Hematopoietic multipotent progenitor cell treated with erythropoietin and hydrocortisone succinate and interleukin-3 and kit ligand, for 8 days (in vitro differentiated cells): ENCODE data around the gene PAX3.

ENCODE experiments used
- DNase-seq: peaks from one replicate; pipeline ENCODE4 v3.0.0-alpha.2; 2015

PAX3 gene

GRCh38 chr2:222264791-222265320 is 33.9 kb downstream of the PAX3 start:
- DNase-seq = no peak

DNA sequence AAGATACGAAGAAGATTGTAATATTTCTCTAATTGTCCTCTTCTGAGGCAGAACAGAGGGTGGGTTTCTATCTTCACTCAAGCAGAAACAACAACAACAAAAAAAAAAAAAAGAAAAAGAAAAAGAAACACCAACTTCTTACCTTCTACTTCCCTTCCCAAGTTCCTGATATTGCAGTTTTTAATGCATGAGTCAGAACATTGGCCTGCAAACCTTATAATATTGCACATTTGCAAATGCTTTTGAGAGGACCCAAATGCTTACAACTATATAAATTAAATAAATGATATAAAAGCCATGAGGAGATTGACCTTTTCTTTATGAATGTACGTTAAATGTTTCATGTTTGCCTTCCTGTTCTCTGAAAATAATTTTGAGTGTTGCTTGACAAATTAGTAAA is 37.3 kb downstream of the PAX3 start:
- no peak for DNase-seq

DNA sequence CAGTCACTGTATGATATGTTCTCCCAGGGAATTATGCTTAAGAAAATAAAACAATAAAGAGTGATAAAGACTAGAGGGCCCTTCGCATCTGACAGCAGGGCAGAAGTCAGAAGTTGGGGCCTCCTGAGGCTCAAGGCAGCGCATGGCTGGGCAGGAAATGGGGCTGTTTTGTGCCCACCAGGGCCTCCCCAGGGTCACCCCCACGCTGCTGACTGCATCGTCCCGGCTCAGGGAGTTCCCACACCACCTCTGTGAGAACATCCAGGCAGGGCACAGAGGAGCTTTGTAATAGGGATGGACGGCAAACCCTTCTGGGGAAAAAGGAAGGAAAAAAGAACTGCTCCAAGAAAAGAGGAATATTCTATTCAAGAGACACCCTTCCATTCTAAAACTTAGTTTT is 41.2 kb downstream of the PAX3 start:
- DNase-seq = no peak

DNA sequence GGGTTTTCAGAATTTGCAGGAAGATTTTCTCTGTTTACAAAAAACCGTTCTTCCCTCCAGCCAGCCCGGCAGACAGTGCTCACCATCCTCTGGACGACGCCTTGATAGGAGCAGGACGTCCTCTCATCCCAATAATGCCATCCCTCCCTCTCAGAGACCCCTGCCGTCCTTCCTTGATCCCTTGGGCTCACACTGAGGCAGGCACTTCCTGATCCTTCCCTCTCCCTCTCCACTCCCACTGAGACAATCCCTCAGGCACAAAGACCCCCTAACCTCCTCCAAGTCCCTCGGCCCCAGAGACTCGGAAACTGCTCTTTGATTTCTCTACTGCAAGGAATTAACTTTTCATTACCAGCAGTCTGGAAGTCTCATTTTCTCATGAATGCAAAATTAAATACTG is 42.5 kb downstream of the PAX3 start:
- no peak for DNase-seq

DNA sequence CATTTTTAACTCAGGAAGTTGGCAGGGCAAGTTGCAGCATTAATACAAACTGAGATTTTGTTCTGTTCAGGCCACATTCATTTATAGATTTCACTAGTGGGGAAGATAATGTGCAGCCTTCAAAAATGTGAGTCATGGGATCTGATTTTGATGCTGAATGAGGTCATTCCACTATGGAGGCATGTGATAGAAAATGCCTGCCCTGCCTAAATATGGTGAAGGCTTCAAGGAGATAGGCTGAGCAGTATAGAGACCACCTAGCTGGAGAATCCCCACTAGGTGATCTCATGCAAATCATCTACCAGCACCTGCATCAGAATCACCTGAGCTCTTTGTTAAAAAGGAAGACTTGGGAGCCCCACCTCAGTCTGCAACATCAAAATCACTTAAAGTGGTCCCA is 43.7 kb downstream of the PAX3 start:
- no peak for DNase-seq

- no peak for DNase-seq
Measured at GRCh38 chr2:222250313-222250712, 48.5 kb downstream of the PAX3 start.

GRCh38 chr2:222249444-222249843 is 49.4 kb downstream of the PAX3 start:
- no peak for DNase-seq

- DNase-seq = no peak
Measured at GRCh38 chr2:222248818-222249217, 50.0 kb downstream of the PAX3 start.

- DNase-seq = no peak
Measured at GRCh38 chr2:222248256-222248655, 50.5 kb downstream of the PAX3 start.

GRCh38 chr2:222242532-222242931 is 56.3 kb downstream of the PAX3 start:
- DNase-seq = no peak

DNA sequence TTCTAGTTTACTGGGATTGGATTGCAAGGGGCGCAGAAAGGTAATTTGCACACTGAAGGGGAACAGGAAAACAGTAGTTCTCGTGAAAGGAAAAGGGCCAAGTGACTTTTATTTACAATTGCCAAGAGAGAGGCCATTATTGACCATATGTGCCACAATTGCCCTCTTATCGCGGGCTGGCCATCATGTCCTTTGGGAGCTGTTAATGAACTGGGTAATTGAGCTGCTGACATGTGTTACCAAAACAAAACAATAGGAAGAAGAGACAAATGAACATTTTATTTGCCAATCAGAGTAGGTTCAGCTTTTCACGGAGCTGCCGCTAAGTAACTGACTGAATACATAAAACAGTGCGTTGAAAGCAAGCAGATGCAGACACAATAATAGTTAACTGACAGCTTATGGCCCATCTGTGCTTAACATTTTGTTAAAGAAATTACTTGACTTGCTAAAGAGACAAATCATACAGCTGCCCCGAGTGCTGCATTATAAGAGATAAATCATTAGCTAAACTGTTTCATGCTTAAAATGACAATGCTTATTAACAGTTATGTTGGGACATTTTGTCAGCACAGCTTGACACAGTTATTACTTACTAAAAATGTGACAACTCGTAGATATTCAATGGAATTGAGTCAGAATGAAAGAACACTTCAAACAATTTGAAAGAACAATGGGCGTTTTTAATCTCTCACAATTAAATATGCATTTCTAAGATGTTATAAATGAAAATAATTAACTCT is 57.5 kb downstream of the PAX3 start:
- DNase-seq = no peak

DNA sequence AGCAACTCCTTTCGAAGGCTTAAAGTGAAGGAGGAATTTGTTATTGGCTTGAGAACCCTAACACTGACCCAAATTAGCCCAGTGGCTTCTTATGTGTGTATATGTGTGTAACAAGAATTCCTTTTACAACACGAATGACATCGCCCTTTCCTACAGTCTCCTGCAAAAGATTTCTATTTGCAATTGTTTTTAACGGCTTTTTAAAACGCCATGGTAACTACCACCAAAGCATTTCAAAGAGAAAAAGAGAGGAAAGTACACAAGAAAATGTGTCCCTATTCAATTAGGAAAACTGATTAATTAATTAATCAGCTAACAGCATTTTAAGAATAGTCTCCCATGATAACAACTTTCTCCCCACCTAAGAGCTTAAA is 58.1 kb downstream of the PAX3 start:
- no peak for DNase-seq

DNA sequence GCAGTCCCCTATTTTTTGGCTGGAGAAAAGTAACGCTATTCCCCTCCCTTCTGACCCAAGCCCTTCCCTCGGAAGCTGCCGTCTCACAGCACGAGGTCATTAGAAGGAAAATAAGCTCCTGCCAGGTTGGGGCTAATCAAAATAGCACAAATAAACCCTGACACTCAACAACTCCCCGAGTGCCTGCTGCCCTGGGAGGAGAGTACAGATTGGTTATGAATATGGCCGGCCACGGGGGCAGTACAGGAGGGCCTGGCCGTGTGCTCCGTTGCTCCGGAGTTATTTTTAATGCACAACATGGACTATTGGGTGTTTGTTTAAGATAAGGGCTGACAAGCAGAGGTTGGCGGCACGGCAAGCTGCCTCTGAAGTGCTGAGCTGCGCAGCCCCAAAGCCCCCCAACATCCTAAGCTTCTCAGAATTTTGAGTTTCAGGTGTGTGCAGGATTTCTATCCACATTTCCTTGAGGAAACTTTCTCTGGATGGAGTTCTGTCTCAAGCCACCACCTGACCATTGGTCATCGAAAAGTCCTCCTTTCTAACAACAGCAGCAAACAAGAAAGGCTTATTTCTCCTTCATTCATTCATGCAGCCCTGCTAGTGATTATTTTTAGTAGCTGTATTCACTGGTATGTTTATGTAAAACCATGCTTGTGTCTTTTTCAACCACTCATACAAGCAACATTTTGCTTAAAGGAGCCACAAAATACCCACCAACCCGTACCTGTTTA is 58.7 kb downstream of the PAX3 start:
- DNase-seq = no peak

GRCh38 chr2:222239091-222239490 is 59.7 kb downstream of the PAX3 start:
- no peak for DNase-seq

- no peak for DNase-seq
Measured at GRCh38 chr2:222238072-222238471, 60.7 kb downstream of the PAX3 start.

GRCh38 chr2:222232839-222233238 is 66.0 kb downstream of the PAX3 start:
- DNase-seq = no peak

GRCh38 chr2:222232372-222232771 is 66.4 kb downstream of the PAX3 start:
- no peak for DNase-seq

GRCh38 chr2:222228054-222228453 is 70.7 kb downstream of the PAX3 start:
- no peak for DNase-seq

DNA sequence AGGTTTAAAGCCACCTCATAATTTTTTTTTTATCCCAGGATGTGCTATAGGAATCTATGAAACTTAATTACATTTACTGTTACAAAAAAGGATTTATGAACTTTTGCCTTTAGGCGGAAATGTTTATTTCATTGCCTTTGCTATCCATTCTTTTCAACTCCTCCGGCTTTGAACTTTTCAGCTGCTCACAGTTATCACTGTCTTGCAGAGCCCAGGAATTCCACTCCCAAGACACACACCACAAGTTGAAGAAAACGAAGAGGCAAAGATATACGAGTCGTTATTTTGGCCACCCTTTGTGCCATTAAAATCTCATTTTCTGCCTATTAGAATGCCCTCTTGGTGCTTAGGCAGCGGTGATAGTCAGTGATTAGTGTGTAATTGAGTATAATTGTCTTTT is 80.0 kb downstream of the PAX3 start:
- no peak for DNase-seq

GRCh38 chr2:222217712-222218111 is 81.1 kb downstream of the PAX3 start:
- no peak for DNase-seq

DNA sequence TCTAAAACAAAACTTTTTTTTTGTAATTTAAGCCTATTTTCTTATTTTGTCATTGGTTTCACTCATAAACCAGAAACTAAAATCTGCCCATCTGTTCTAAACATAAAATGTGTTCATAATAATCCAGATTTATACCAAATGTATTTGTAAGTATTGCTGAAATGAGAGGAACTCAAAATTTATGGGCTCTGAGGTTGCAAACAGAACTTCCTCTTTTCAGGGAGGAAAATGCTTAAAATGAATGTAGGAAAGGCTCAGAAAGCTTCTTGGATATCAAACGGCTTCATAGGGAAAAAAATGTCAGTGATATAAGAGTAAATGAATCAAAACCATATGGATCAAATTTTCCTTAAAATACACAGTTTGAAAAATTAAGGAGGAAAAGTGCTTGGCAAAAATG is 83.9 kb downstream of the PAX3 start:
- DNase-seq = no peak

- DNase-seq = no peak
Measured at GRCh38 chr2:222213049-222213448, 85.7 kb downstream of the PAX3 start.

- no peak for DNase-seq
Measured at GRCh38 chr2:222212571-222212970, 86.2 kb downstream of the PAX3 start.

- DNase-seq = no peak
Measured at GRCh38 chr2:222208010-222208690, 90.6 kb downstream of the PAX3 start.
